Activated CD8-positive, alpha-beta memory T cell treated with anti-CD3 and anti-CD28 coated beads for 36 hours (primary cell): ENCODE data around the gene CSK. TPM values are rescaled to one million over a fixed set of nuclear protein-coding genes. Genes with fewer than 3 reads are reported as not detected.

Experiments
- CTCF ChIA-PET: fragments of 350-600 bp; sonication (Branson Sonifier 250); formaldehyde crosslinking; loops from one replicate; lab custom pipeline; 2021; ENCODE audit warnings: antibody characterized with exemption; lab: Charles Lee
- POLR2A ChIA-PET: fragments of 350-600 bp; sonication (Branson Sonifier 250); formaldehyde crosslinking; loops from one replicate; lab custom pipeline; 2021; ENCODE audit warnings: antibody characterized with exemption; lab: Charles Lee
- total RNA-seq, 2 experiments: library from RNA; stranded (reverse); gene quantifications; one replicate each; pipeline ENCODE4 v1.2.3, GENCODE V29; 2021

Gene CSK
- total RNA-seq, 2 experiments from 2014 or later, result 289 to 301 TPM

GRCh38 chr15:74824976-74825375 lies 43.1 kb downstream of the CSK start:
- CTCF ChIA-PET, result interaction anchor here (0.8 to 2.8 kb wide), 2 partner anchors 37 to 53 kb away, joined by 3 to 10 read pairs; no protein-coding TSS in a partner anchor
- POLR2A ChIA-PET, result no interaction called here

GRCh38 chr15:74825866-74826265 lies 44.0 kb downstream of the CSK start:
- CTCF ChIA-PET, result interaction anchor here (0.8 to 2.8 kb wide), 2 partner anchors 54 to 57 kb away, joined by 3 to 10 read pairs; no protein-coding TSS in a partner anchor
- POLR2A ChIA-PET, result interaction anchor here (0.5 kb wide), 1 partner anchor 131 kb away, joined by 3 read pairs; the partner anchor contains the start of gene RPP25

GRCh38 chr15:74826364-74826819 lies 44.5 kb downstream of the CSK start, which contains the start of gene CPLX3:
Gene CPLX3 (plus strand): TSS chr15:74826627. CDS start chr15:74826704, 77 bp downstream.
- ChIA-PET CTCF (interaction anchor here (0.8 to 2.8 kb wide), 3 partner anchors 17 to 57 kb away, joined by 3 to 10 read pairs (median 4); partner anchors contain the start of gene ULK3), POLR2A (interaction anchor here (0.5 kb wide), 1 partner anchor 130 kb away, joined by 3 read pairs; the partner anchor contains the start of gene RPP25)

- POLR2A ChIA-PET, result no interaction called here
These were observed 45.0 kb downstream of the CSK start for GRCh38 chr15:74826921-74827320.

GRCh38 chr15:74827614-74828013 lies 45.7 kb downstream of the CSK start:
- POLR2A ChIA-PET, result no interaction called here
- CTCF ChIA-PET, result interaction anchor here (0.6 to 2.8 kb wide), 5 partner anchors 15 to 476 kb away, joined by 3 to 10 read pairs (median 5); partner anchors contain the start of gene ULK3

More at GRCh38 chr15:74826921-74827320, 45.0 kb downstream of the CSK start:
- CTCF ChIA-PET, result interaction anchor here (1.3 to 2.8 kb wide), 2 partner anchors 16 to 55 kb away, joined by 4 to 10 read pairs; partner anchors contain the start of gene ULK3

- POLR2A ChIA-PET, result no interaction called here
- CTCF ChIA-PET, result interaction anchor here (0.8 to 1.1 kb wide), 4 partner anchors 9 to 57 kb away, joined by 3 to 4 read pairs (median 3); no protein-coding TSS in a partner anchor
These were observed 47.0 kb downstream of the CSK start for GRCh38 chr15:74828835-74829234.

GRCh38 chr15:74829486-74829885 lies 47.6 kb downstream of the CSK start:
- ChIA-PET POLR2A (no interaction called here), CTCF (interaction anchor here (0.7 to 2.4 kb wide), 7 partner anchors 9 to 62 kb away, joined by 3 to 9 read pairs (median 3); no protein-coding TSS in a partner anchor)

- ChIA-PET CTCF (interaction anchor here (0.7 to 2.4 kb wide), 3 partner anchors 49 to 62 kb away, joined by 3 to 9 read pairs (median 3); no protein-coding TSS in a partner anchor), POLR2A (no interaction called here)
These were observed 48.1 kb downstream of the CSK start for GRCh38 chr15:74829991-74830390.

GRCh38 chr15:74830868-74831267 lies 49.0 kb downstream of the CSK start:
- ChIA-PET POLR2A (no interaction called here), CTCF (interaction anchor here (0.8 to 2.4 kb wide), 4 partner anchors 12 to 120 kb away, joined by 3 to 9 read pairs (median 4); partner anchors contain the start of gene ULK3)

GRCh38 chr15:74831813-74832495 lies 50.1 kb downstream of the CSK start:
- CTCF ChIA-PET, result interaction anchor here (1.1 to 2.4 kb wide), 4 partner anchors 45 to 119 kb away, joined by 3 to 9 read pairs (median 4); no protein-coding TSS in a partner anchor

GRCh38 chr15:74832826-74833225 lies 50.9 kb downstream of the CSK start:
- ChIA-PET POLR2A (interaction anchor here (0.6 kb wide), 1 partner anchor 153 kb away, joined by 15 read pairs; no protein-coding TSS in a partner anchor), CTCF (interaction anchor here (1.1 to 1.7 kb wide), 2 partner anchors 45 to 197 kb away, joined by 3 to 4 read pairs; no protein-coding TSS in a partner anchor)

More at GRCh38 chr15:74831813-74832495, 50.1 kb downstream of the CSK start:
- POLR2A ChIA-PET, result no interaction called here

GRCh38 chr15:74833376-74834107 lies 51.7 kb downstream of the CSK start:
- CTCF ChIA-PET, result interaction anchor here (1.0 to 1.7 kb wide), 3 partner anchors 40 to 198 kb away, joined by 3 to 4 read pairs (median 3); no protein-coding TSS in a partner anchor
- POLR2A ChIA-PET, result interaction anchor here (0.6 kb wide), 1 partner anchor 154 kb away, joined by 15 read pairs; no protein-coding TSS in a partner anchor

GRCh38 chr15:74835312-74835823 lies 53.5 kb downstream of the CSK start:
- CTCF ChIA-PET, result interaction anchor here (0.8 to 3.0 kb wide), 8 partner anchors 9 to 214 kb away, joined by 3 to 12 read pairs (median 4); no protein-coding TSS in a partner anchor

GRCh38 chr15:74836846-74837245 lies 55.0 kb downstream of the CSK start:
- ChIA-PET POLR2A (no interaction called here), CTCF (interaction anchor here (1.2 to 3.0 kb wide), 4 partner anchors 32 to 68 kb away, joined by 4 to 12 read pairs (median 6); no protein-coding TSS in a partner anchor)

More at GRCh38 chr15:74835312-74835823, 53.5 kb downstream of the CSK start:
- POLR2A ChIA-PET, result no interaction called here

- POLR2A ChIA-PET, result no interaction called here
These were observed 55.7 kb downstream of the CSK start for GRCh38 chr15:74837482-74838136.

GRCh38 chr15:74838137-74838516 lies 56.2 kb downstream of the CSK start:
- ChIA-PET POLR2A (no interaction called here), CTCF (interaction anchor here (1.1 to 3.0 kb wide), 2 partner anchors 9 to 69 kb away, joined by 3 to 8 read pairs; no protein-coding TSS in a partner anchor)

More at GRCh38 chr15:74837482-74838136, 55.7 kb downstream of the CSK start:
- CTCF ChIA-PET, result interaction anchor here (1.1 to 3.0 kb wide), 3 partner anchors 8 to 69 kb away, joined by 3 to 12 read pairs (median 8); no protein-coding TSS in a partner anchor
